ENCODE results near the gene IQGAP2.

Gene IQGAP2

GRCh38 chr5:76693141-76693540 is 290.1 kb downstream of the IQGAP2 start:
- H3K4me2 ChIP-seq (ENCODE audit: low read length): no peak overlapping the region
- H3K36me3 ChIP-seq (ENCODE audit: control insufficient read depth in 1 of 2, insufficient read depth in 2 of 2, low read length in 2 of 2): no peaks in the 10 kb centered on the region
- H3K23ac ChIP-seq (ENCODE audit: low read length): no peak overlapping the region
- no peak overlapping the region for H4K8ac ChIP-seq (ENCODE audit: low read depth, low read length)
- no peak overlapping the region for H2BK5ac ChIP-seq (ENCODE audit: low read depth, low read length, poor library complexity)
- no peak overlapping the region for H2AK5ac ChIP-seq (ENCODE audit: low read length)
- no peak for DNase-seq
- no peak overlapping the region for H2BK12ac ChIP-seq (ENCODE audit: low read length)
- no peak overlapping the region for H3K14ac ChIP-seq (ENCODE audit: low read length)
- H3K79me1 ChIP-seq (ENCODE audit: low read length): peaks cover 8% of the 10 kb centered on the region
- H3K18ac ChIP-seq (ENCODE audit: low read length): no peak overlapping the region
- no peak overlapping the region for H4K12ac ChIP-seq (ENCODE audit: low read depth, low read length)
- H2BK120ac ChIP-seq (ENCODE audit: insufficient read depth, low read length, poor library complexity): no peak overlapping the region
- peaks cover 2% of the 10 kb centered on the region for H3K79me2 ChIP-seq (ENCODE audit: control insufficient read depth, insufficient read depth, low read length, poor library complexity)
- no peak overlapping the region for H3K4ac ChIP-seq (ENCODE audit: low read depth, low read length)
- H2AFZ ChIP-seq (ENCODE audit: insufficient read depth, low read length, poor library complexity): no peak overlapping the region
- H3K9ac ChIP-seq (ENCODE audit: low read length): no peak overlapping the region
- no peak overlapping the region for H3K4me3 ChIP-seq (ENCODE audit: low read depth, low read length)
- H4K91ac ChIP-seq (ENCODE audit: low read depth, low read length): no peak overlapping the region
- H3K27me3 ChIP-seq (ENCODE audit: insufficient read depth, low read length): no peaks in the 10 kb centered on the region
- peaks cover 10 to 14% of the 10 kb centered on the region in 2 experiments for H3K4me1 ChIP-seq (ENCODE audit: control insufficient read depth in 1 of 2, insufficient read depth in 2 of 2, low read length in 2 of 2)
- WGBS (ENCODE audit: extremely low coverage, insufficient coverage, insufficient read length): no CpG with 5 or more reads among the region's 3 CpGs
- no peaks in the 10 kb centered on the region for H3K9me3 ChIP-seq (ENCODE audit: insufficient read depth, low read depth, low read length)
- H3K27ac ChIP-seq (ENCODE audit: low read depth, low read length): no peak overlapping the region

GRCh38 chr5:76694317-76694716 is 291.2 kb downstream of the IQGAP2 start:
- Histone ChIP-seq H3K4me3 (ENCODE audit: low read depth, low read length) (no peak overlapping the region), H3K27me3 (ENCODE audit: insufficient read depth, low read length) (no peaks in the 10 kb centered on the region)
- no CpG with 5 or more reads among the region's 2 CpGs for WGBS (ENCODE audit: extremely low coverage, insufficient coverage, insufficient read length)

DNA sequence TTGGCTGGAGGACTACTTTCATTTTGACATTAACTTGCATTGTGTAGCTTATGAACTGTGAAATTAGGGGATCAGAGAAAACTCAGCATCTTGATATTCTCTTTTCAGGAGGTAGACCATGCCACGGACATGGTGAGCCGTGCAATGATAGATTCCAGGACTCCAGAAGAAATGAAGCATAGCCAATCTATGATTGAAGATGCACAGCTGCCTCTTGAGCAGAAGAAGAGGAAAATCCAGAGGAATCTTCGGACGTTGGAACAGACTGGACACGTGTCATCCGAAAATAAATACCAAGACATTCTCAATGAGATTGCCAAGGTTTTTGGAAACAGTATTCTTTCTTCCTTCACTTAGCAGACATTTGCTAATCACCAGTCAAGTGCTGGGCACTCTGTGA is 292.3 kb downstream of the IQGAP2 start:
- Histone ChIP-seq H3K79me2 (ENCODE audit: control insufficient read depth, insufficient read depth, low read length, poor library complexity) (peaks cover 2% of the 10 kb centered on the region), H3K9ac (ENCODE audit: low read length) (no peak overlapping the region), H3K27ac (ENCODE audit: low read depth, low read length) (no peak overlapping the region), H4K91ac (ENCODE audit: low read depth, low read length) (no peak overlapping the region), H2BK120ac (ENCODE audit: insufficient read depth, low read length, poor library complexity) (no peak overlapping the region), H2BK5ac (ENCODE audit: low read depth, low read length, poor library complexity) (no peak overlapping the region), H3K9me3 (ENCODE audit: insufficient read depth, low read depth, low read length) (no peaks in the 10 kb centered on the region), H3K14ac (ENCODE audit: low read length) (no peak overlapping the region), H2BK12ac (ENCODE audit: low read length) (no peak overlapping the region), H3K4me2 (ENCODE audit: low read length) (no peak overlapping the region), H2AK5ac (ENCODE audit: low read length) (no peak overlapping the region), H4K12ac (ENCODE audit: low read depth, low read length) (no peak overlapping the region), H3K23ac (ENCODE audit: low read length) (no peak overlapping the region), H3K4me1 (ENCODE audit: control insufficient read depth in 1 of 2, insufficient read depth in 2 of 2, low read length in 2 of 2) (peaks cover 6 to 8% of the 10 kb centered on the region in 2 experiments), H2AFZ (ENCODE audit: insufficient read depth, low read length, poor library complexity) (no peak overlapping the region), H3K36me3 (ENCODE audit: control insufficient read depth in 1 of 2, insufficient read depth in 2 of 2, low read length in 2 of 2) (no peaks in the 10 kb centered on the region), H3K27me3 (ENCODE audit: insufficient read depth, low read length) (no peaks in the 10 kb centered on the region), H3K79me1 (ENCODE audit: low read length) (peaks cover 5% of the 10 kb centered on the region), H4K8ac (ENCODE audit: low read depth, low read length) (no peak overlapping the region), H3K4me3 (ENCODE audit: low read depth, low read length) (no peak overlapping the region), H3K4ac (ENCODE audit: low read depth, low read length) (no peak overlapping the region), H3K18ac (ENCODE audit: low read length) (no peak overlapping the region)
- no CpG with 5 or more reads among the region's 6 CpGs for WGBS (ENCODE audit: extremely low coverage, insufficient coverage, insufficient read length)
- DNase-seq: no peak

More at GRCh38 chr5:76694317-76694716, 291.2 kb downstream of the IQGAP2 start:
- H3K18ac ChIP-seq (ENCODE audit: low read length): no peak overlapping the region
- H2AFZ ChIP-seq (ENCODE audit: insufficient read depth, low read length, poor library complexity): no peak overlapping the region
- H2AK5ac ChIP-seq (ENCODE audit: low read length): no peak overlapping the region
- no peak overlapping the region for H3K14ac ChIP-seq (ENCODE audit: low read length)
- H2BK5ac ChIP-seq (ENCODE audit: low read depth, low read length, poor library complexity): no peak overlapping the region
- H3K27ac ChIP-seq (ENCODE audit: low read depth, low read length): no peak overlapping the region
- H3K4me1 ChIP-seq (ENCODE audit: control insufficient read depth in 1 of 2, insufficient read depth in 2 of 2, low read length in 2 of 2): peaks cover 10 to 14% of the 10 kb centered on the region in 2 experiments
- H4K8ac ChIP-seq (ENCODE audit: low read depth, low read length): no peak overlapping the region
- H3K36me3 ChIP-seq (ENCODE audit: control insufficient read depth in 1 of 2, insufficient read depth in 2 of 2, low read length in 2 of 2): no peaks in the 10 kb centered on the region
- H4K12ac ChIP-seq (ENCODE audit: low read depth, low read length): no peak overlapping the region
- peaks cover 2% of the 10 kb centered on the region for H3K79me2 ChIP-seq (ENCODE audit: control insufficient read depth, insufficient read depth, low read length, poor library complexity)
- H3K9ac ChIP-seq (ENCODE audit: low read length): no peak overlapping the region
- no peak for DNase-seq
- no peak overlapping the region for H2BK120ac ChIP-seq (ENCODE audit: insufficient read depth, low read length, poor library complexity)
- H3K4ac ChIP-seq (ENCODE audit: low read depth, low read length): no peak overlapping the region
- no peak overlapping the region for H2BK12ac ChIP-seq (ENCODE audit: low read length)
- peaks cover 8% of the 10 kb centered on the region for H3K79me1 ChIP-seq (ENCODE audit: low read length)
- H4K91ac ChIP-seq (ENCODE audit: low read depth, low read length): no peak overlapping the region
- H3K23ac ChIP-seq (ENCODE audit: low read length): no peak overlapping the region
- H3K4me2 ChIP-seq (ENCODE audit: low read length): no peak overlapping the region
- H3K9me3 ChIP-seq (ENCODE audit: insufficient read depth, low read depth, low read length): no peaks in the 10 kb centered on the region

DNA sequence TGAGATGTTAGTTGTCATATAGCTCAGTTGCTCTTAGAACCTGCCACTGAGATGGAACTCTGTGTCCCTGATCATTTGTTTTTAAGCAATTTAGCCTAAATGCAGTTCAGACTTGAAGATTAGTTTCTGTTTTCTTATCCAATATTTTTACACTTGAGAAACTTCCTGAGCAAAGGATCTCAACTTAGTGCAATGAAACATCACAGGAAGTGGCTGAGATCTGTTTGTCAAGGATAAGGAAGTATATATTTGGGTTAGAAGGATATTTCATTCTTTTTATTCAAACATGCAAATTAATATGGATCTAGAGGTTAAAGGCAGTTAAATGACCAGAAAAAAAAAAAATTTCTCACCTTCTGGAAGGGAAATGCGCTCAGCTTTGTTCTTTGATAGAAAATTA is 293.2 kb downstream of the IQGAP2 start:
- Histone ChIP-seq H2BK120ac (ENCODE audit: insufficient read depth, low read length, poor library complexity) (no peak overlapping the region), H3K9me3 (ENCODE audit: insufficient read depth, low read depth, low read length) (no peaks in the 10 kb centered on the region), H3K4ac (ENCODE audit: low read depth, low read length) (no peak overlapping the region), H3K27ac (ENCODE audit: low read depth, low read length) (no peak overlapping the region), H3K27me3 (ENCODE audit: insufficient read depth, low read length) (no peaks in the 10 kb centered on the region), H3K4me3 (ENCODE audit: low read depth, low read length) (no peak overlapping the region), H4K12ac (ENCODE audit: low read depth, low read length) (no peak overlapping the region), H3K23ac (ENCODE audit: low read length) (no peak overlapping the region), H2BK5ac (ENCODE audit: low read depth, low read length, poor library complexity) (no peak overlapping the region), H3K79me1 (ENCODE audit: low read length) (peaks cover 3% of the 10 kb centered on the region), H3K36me3 (ENCODE audit: control insufficient read depth in 1 of 2, insufficient read depth in 2 of 2, low read length in 2 of 2) (no peaks in the 10 kb centered on the region), H3K79me2 (ENCODE audit: control insufficient read depth, insufficient read depth, low read length, poor library complexity) (no peaks in the 10 kb centered on the region), H2BK12ac (ENCODE audit: low read length) (no peak overlapping the region), H3K14ac (ENCODE audit: low read length) (no peak overlapping the region), H4K91ac (ENCODE audit: low read depth, low read length) (no peak overlapping the region), H2AFZ (ENCODE audit: insufficient read depth, low read length, poor library complexity) (no peak overlapping the region), H3K4me1 (ENCODE audit: control insufficient read depth in 1 of 2, insufficient read depth in 2 of 2, low read length in 2 of 2) (peaks cover 0 to 3% of the 10 kb centered on the region in 2 experiments), H4K8ac (ENCODE audit: low read depth, low read length) (no peak overlapping the region), H3K18ac (ENCODE audit: low read length) (no peak overlapping the region), H3K9ac (ENCODE audit: low read length) (no peak overlapping the region), H3K4me2 (ENCODE audit: low read length) (no peak overlapping the region), H2AK5ac (ENCODE audit: low read length) (no peak overlapping the region)
- no peak for DNase-seq
- WGBS (ENCODE audit: extremely low coverage, insufficient coverage, insufficient read length): no CpG with 5 or more reads among the region's 1 CpG

Measured in trophoblast cell (in vitro differentiated cells and primary cell).